Heart right ventricle (tissue), 16 donors: Measurements from ENCODE around the gene PYGB. TPM values are rescaled to one million over a fixed set of nuclear protein-coding genes. Genes with fewer than 3 reads are reported as not detected.

Source experiments
- ATAC-seq, 8 donors: fragments of 200-7000 bp; cut with Tn5 transposase; one replicate each; pipeline ENCODE4 v1.9.1; 2020; ENCODE audit warnings: mild to moderate bottlenecking in 8 of 8, moderate library complexity in 8 of 8, moderate number of reproducible peaks in 1 of 8
- DNase-seq, 2 donors: peaks; one replicate each; pipeline ENCODE4 v3.0.0-alpha.2; 2020
- H3K27ac ChIP-seq, 10 donors: fragments of 200-600 bp; sonication (generic) in 2 of 10; one replicate each; pipeline versions ENCODE4 v1.5.0 to v1.8.0; 2020 to 2022; ENCODE audit warnings: mild to moderate bottlenecking in 3 of 10
- H3K27me3 ChIP-seq, 7 donors: fragments of 200-600 bp; one replicate each; pipeline ENCODE4 v1.8.0; 2021 to 2022; ENCODE audit warnings: mild to moderate bottlenecking in 2 of 7
- H3K36me3 ChIP-seq, 9 donors: fragments of 200-600 bp; sonication (generic) in 1 of 9; one replicate each; pipeline versions ENCODE4 v1.5.0 to v1.8.0; 2020 to 2022; ENCODE audit warnings: mild to moderate bottlenecking in 2 of 9
- H3K4me1 ChIP-seq, 9 donors: fragments of 200-600 bp; sonication (generic) in 1 of 9; one replicate each; pipeline versions ENCODE4 v1.5.0 to v1.8.0; 2020 to 2022; ENCODE audit warnings: mild to moderate bottlenecking in 4 of 9
- H3K4me3 ChIP-seq, 10 donors: fragments of 200-600 bp; sonication (generic) in 2 of 10; one replicate each; pipeline versions ENCODE4 v1.5.0 to v1.8.0; 2020 to 2022; ENCODE audit warnings: mild to moderate bottlenecking in 7 of 10, moderate library complexity in 2 of 10
- H3K9me3 ChIP-seq, 11 donors: fragments of 200-600 bp in 10 of 11; sonication (generic) in 2 of 11; one replicate each; pipeline versions ENCODE4 v1.5.0 to v1.8.0; 2013 to 2022; ENCODE audit warnings: mild to moderate bottlenecking in 2 of 11, control low read depth in 1 of 11, moderate library complexity in 1 of 11
- CTCF ChIP-seq, 9 donors: fragments of 200-600 bp; sonication (generic) in 2 of 9; IDR thresholded peaks; one replicate each; pipeline versions ENCODE4 v1.5.0 to v1.8.0; 2021 to 2022; ENCODE audit warnings: antibody characterized with exemption in 9 of 9, mild to moderate bottlenecking in 5 of 9, moderate library complexity in 1 of 9
- whole genome bisulfite sequencing, 2 donors: extraction: QIAGEN DNeasy Blood & Tissue Kit; methylation state at CpG; one replicate each; pipeline ENCODE4 v1.1.7; 2013; ENCODE audit warnings: inconsistent platforms in 1 of 2; 5-methylcytosine and 5-hydroxymethylcytosine counted together
- intact Hi-C, 10 donors: fragments of 100-400 bp; cut with DNase I; formaldehyde crosslinking; loops; one replicate each; pipeline versions ENCODE4 v1.11.1 to v1.14.2; 2022
- polyA plus RNA-seq, 2 donors: library from polyadenylated mRNA; stranded (reverse); fragments of 200-250 nt; gene quantifications; one replicate each; pipeline ENCODE4 v1.2.3, GENCODE V29; 2013
- total RNA-seq, 10 donors: library from RNA; stranded (reverse); fragmentation: NEBNext Ultra II Directional in 3 of 10; extraction: Animal tissue kit (Norgen Biotek cat#: 25700) in 3 of 10; gene quantifications; one replicate each; pipeline versions ENCODE4 v1.2.1 to v1.2.4, GENCODE V29; 2021 to 2023
- donor health status: Arrhythmogenic right ventricular cardiomyopathy.
- donor health status: ischemic (EF 13 %, LVEDD 7.1; RV severe dilation, severe dysfunction).
- donor health status: healthy with polysubstance abuse.
- donor health status: DM: no; HTN: yes; CAD: no.
- donor health status: DM: no; HTN: no; CAD: no.
- donor health status: ischemic (EF 25% LVEDD 6.9; RV normal size, moderate dysfunction).
- donor health status: ischemic (EF 25% LVEDD 5.7; RV mildly dilated, moderate dysfunction).
- donor health status: healthy.
- donor health status: DM: yes; HTN: yes; CAD: no.
- donor health status: Ischemic cardiomyopathy.
- donor health status: ischemic (EF 35%, LVEDD 5.7; RV mildly dilated, moderate dysfunction).
- donor health status: nonischemic (EF 11% LVEDD 7.7; RV severe dilation, severe dysfunction).
- donor health status: DM: yes; HTN: yes; CAD: no.
- donor health status: PGD.
- donor health status: ischemic (EF 29% LVEDD 5.4; RV normal size, mild dysfunction).
- donor health status: nonischemic (EF 23%, LVEDD 6.1; RV moderate dilation, normal function).

PYGB gene
- total and polyA plus RNA-seq, 12 donors: 83.1 to 462 (median 269) TPM

GRCh38 chr20:25290646-25291431 is 43.0 kb downstream of the PYGB start:
- intact Hi-C loops: loop anchor here in 5 of 10 donors (5.0 to 10.0 kb wide), 3 partner anchors 96 to 296 kb away; partner anchors contain the start of genes APMAP (in 1 of the 5) and ENTPD6 (in 1 of the 5)
- H3K36me3 ChIP-seq: peaks cover 0 to 91% (median 49%) of the 10 kb centered on the region in 9 donors
- no peaks in the 10 kb centered on the region for H3K9me3 ChIP-seq
- peak overlapping the region in 9 of 10 donors; percentile 18 to 67 (median 44) for H3K27ac ChIP-seq
- no peak for TF ChIP-seq CTCF (IDR thresholded peaks at IDR 0.05)
- 62 to 77% methylated on average over 22 of the region's 22 CpGs for WGBS, 2 donors
- peaks cover 18 to 56% (median 37%) of the 10 kb centered on the region in 9 donors for H3K4me1 ChIP-seq
- no peak overlapping the region for H3K4me3 ChIP-seq
- DNase-seq (no peak), ATAC-seq (no peak)
- H3K27me3 ChIP-seq: no peaks in the 10 kb centered on the region

GRCh38 chr20:25291432-25292133 is 43.7 kb downstream of the PYGB start:
- peaks cover 0 to 91% (median 47%) of the 10 kb centered on the region in 9 donors for H3K36me3 ChIP-seq
- H3K4me3 ChIP-seq: no peak overlapping the region
- peaks cover 24 to 63% (median 44%) of the 10 kb centered on the region in 9 donors for H3K4me1 ChIP-seq
- H3K27ac ChIP-seq: peak overlapping the region in 9 of 10 donors; percentile 18 to 67 (median 44)
- no peaks in the 10 kb centered on the region for H3K27me3 ChIP-seq
- no peaks in the 10 kb centered on the region for H3K9me3 ChIP-seq
- DNase-seq (no peak), ATAC-seq (peak in 7 of 8 donors; percentile 0 to 35 (median 9))
- 47 to 67% methylated on average over 26 of the region's 26 CpGs for WGBS, 2 donors
- TF ChIP-seq CTCF (IDR thresholded peaks at IDR 0.05): no peak
- intact Hi-C loops: loop anchor here in 5 of 10 donors (5.0 to 10.0 kb wide), 3 partner anchors 97 to 297 kb away; partner anchors contain the start of genes APMAP (in 1 of the 5) and ENTPD6 (in 1 of the 5)

- Histone ChIP-seq H3K36me3 (peaks cover 0 to 91% (median 48%) of the 10 kb centered on the region in 9 donors), H3K27ac (peak overlapping the region in 7 of 10 donors; percentile 10 to 67 (median 53)), H3K27me3 (no peaks in the 10 kb centered on the region), H3K4me3 (no peak overlapping the region), H3K9me3 (no peaks in the 10 kb centered on the region), H3K4me1 (peaks cover 24 to 71% (median 45%) of the 10 kb centered on the region in 9 donors)
- 88 to 89% methylated on average over 35 of the region's 35 CpGs for WGBS, 2 donors
- TF ChIP-seq CTCF (IDR thresholded peaks at IDR 0.05): no peak
- intact Hi-C loops: loop anchor here in 5 of 10 donors (5.0 to 10.0 kb wide), 3 partner anchors 98 to 298 kb away; partner anchors contain the start of genes APMAP (in 1 of the 5) and ENTPD6 (in 1 of the 5)
- DNase-seq (no peak), ATAC-seq (no peak)
These were observed 44.4 kb downstream of the PYGB start for GRCh38 chr20:25292176-25292891.
